GM15510 (cell line): ENCODE measurements around the gene TARM1.
A peak's percentile ranks its signal among the peaks of the same experiment; 100 is the strongest.

Experiments
- POLR2A ChIP-seq: IDR thresholded peaks from 3 replicates; pipeline ENCODE4 v1.6.1; 2011; ENCODE audit warnings: borderline replicate concordance; ENCODE audit not compliant: insufficient read length; ENCODE audit errors: extremely low read depth

The TARM1 gene

DNA sequence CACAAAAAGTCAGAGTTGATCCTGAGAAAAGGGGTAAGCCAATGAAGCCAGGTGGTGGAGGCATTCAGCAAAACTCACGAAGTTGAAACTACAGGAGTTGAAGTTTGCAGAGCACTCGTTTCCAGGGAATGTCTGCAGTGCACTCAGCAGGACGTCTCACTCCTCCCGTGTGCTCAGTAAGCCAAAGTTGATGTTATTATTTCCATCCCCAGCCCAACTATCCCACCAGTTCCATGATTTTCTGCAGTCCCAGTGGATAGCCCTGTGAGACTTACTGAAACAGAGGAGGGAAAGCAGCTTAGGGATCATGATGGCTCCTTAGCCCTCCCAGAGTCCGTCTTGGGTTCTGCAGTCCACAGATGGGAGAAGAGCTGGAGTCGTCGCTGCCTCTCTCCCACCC is at the start of gene TARM1:
Gene TARM1 (minus strand): TSS at position 334 of the 400 bp plus-strand sequence. CDS start 25 bp downstream, at position 309.
- TF ChIP-seq POLR2A, result no peak

DNA sequence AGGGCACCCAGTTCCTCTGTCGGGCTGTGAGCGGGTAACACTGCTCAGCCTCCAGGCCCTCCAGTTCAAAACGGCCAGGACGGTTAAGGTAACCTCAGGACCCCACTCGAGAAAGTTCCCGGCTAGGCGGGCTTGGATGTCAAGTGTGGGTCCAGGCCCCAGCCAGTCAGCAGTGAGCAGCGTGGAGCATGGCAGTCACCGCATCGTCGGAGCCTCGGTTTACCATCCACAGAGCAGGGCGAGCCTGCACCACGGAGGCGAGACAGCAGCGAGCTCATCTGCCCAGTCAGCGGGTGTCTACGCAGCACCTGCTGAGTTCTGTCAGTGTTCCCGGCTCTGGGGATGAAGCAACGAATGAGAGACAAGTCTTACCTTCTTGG is 48.4 kb upstream of the TARM1 start:
- no peak for TF ChIP-seq POLR2A

DNA sequence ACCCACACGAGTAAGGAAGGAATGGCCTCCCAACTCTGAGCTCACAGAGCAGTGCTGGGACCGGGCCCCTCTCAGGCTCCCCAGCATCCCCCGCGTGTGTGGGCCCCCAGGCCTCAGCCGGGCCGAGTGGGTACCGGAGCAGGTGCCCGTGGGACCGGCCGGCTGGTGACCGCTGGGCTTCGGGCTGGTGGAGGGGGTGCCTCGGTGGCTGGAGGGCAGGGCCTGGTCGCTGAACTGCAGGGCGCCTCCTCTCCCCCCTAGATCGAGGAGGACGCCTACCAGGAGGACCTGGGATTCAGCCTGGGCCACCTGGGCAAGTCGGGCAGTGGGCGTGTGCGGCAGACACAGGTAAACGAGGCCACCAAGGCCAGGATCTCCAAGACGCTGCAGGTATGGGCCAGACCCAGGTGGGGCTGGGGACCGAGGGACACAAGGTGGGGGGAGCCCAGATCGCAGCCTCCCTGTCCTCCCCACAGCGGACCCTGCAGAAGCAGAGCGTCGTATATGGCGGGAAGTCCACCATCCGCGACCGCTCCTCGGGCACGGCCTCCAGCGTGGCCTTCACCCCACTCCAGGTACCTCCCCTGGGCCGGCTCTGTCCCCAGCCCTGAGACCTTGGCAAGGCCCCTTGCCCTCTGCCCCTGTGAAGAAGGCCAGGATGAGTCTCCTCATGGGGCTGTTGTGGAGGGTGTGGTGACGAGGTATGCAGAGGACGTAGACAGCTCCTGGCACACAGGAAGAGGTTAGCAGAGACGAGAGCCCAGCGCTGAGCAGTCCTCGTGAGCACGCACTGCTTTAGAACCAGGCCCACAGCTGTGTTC is 47.8 kb upstream of the TARM1 start:
- no peak for TF ChIP-seq POLR2A

DNA sequence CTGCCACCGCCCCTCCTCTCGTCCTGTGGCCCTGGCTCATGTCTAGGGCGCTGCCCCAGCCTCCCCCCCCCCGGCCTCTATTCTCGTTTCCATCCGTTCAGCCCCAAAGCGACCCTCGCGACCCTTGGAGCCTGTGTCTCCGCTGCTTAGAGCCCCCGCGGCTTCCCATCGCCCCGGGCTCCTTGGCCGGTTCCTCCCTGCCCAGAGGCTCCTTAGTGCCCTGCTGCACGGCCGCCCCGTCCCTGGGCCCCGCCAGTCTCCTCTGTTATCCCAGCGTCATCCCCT is 47.2 kb upstream of the TARM1 start:
- no peak for TF ChIP-seq POLR2A

DNA sequence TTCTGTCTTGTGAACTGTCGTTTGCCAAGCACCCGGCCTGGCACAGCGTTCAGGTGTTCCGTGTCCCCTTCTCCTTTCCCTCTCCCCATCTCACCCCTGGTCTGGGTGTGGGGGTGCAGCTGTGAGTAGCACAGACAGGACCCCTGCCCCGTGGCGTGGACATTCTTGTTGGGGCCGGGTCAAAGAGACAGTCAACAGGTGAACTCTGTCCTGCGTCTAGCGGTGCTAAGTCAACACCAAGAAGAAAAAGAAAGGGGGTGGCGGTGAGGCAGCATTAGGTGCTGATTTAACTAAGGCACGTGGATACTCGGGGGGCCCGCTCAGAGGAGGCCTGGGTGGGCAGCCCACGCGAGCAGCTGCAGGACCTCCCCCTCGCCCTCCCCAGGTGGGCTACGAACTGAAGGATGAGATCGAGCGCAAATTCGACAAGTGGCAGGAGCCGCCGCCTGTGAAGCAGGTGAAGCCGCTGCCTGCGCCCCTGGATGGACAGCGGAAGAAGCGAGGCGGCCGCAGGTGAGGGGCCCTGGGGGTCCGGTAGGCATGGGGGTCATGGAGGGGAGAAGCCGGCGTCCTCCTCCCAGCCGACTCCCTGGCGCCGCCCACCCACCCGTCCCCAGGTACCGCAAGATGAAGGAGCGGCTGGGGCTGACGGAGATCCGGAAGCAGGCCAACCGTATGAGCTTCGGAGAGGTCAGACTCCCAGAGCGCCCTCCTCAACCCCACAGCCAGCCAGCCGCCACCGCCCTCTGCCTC is 46.7 kb upstream of the TARM1 start:
- TF ChIP-seq POLR2A, result no peak

DNA sequence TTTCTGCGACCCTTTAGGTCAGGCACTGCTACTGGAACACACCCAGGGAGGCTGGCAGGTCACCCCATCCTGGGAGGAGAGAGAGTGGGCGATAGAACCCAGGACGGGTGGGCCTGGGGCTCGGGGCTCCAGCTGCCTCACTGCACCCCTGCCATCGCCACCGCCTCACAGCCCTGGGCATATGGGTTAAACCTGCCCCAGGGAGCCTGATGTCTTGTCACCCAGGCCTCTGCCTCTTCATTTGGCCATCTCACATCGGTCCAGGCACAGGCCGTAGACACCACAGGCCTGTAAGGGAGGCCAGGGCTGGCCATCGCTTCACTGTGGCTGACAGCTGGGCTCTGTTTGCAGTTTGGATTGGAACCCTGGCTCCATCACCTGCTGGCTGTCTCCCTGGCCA is 44.5 kb upstream of the TARM1 start:
- no peak for TF ChIP-seq POLR2A

DNA sequence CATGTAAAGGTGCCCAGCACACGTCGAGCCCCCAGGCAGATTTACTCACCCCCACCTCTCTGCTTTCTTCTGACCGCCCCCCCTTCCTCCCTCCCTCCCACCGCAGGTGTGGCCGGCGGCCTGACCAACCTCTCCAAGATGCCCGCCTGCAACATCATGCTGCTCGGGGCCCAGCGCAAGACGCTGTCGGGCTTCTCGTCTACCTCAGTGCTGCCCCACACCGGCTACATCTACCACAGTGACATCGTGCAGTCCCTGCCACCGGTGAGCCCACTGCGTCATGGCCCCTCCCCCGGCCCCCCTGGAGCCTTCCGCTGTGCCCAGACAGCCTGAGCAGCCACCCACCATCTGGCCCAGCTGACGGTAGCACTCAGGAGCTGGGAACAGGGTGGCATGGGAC is 43.2 kb upstream of the TARM1 start:
- TF ChIP-seq POLR2A, result no peak

DNA sequence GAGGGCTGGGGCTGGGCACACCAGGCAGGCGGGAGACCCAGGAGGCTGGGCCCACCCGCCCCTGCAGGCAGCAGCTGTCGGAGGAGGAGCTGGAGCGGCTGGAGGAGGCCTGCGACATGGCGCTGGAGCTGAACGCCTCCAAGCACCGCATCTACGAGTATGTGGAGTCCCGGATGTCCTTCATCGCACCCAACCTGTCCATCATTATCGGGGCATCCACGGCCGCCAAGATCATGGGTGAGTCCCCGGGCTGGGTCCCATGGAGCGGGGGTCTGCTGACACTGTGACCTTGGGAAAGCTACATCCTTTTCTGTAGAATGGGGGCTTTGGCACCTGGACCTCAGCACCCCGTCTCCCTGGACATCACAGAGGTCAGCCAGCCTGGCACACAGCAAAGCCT is 42.5 kb upstream of the TARM1 start:
- no peak for TF ChIP-seq POLR2A

DNA sequence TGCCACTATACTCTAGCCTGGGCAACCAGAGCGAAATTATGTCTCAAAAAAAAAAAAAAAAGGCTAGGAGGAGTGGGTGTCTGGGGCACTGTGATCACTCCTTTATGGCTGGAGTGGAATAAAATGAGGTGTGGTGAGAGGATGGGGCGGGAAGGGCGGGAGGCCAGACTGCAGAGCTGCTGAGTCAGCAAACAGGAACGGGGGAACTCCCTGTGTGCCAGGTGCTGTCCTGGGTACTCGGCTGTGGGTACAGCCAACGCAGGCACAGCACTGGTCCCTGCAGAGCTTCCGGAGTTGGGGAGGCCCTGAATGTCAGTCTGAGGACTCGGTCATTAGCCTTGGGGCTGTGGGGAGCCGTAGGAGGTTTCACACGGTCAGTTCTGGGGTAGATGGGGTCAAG is 40.1 kb upstream of the TARM1 start:
- TF ChIP-seq POLR2A, result no peak

DNA sequence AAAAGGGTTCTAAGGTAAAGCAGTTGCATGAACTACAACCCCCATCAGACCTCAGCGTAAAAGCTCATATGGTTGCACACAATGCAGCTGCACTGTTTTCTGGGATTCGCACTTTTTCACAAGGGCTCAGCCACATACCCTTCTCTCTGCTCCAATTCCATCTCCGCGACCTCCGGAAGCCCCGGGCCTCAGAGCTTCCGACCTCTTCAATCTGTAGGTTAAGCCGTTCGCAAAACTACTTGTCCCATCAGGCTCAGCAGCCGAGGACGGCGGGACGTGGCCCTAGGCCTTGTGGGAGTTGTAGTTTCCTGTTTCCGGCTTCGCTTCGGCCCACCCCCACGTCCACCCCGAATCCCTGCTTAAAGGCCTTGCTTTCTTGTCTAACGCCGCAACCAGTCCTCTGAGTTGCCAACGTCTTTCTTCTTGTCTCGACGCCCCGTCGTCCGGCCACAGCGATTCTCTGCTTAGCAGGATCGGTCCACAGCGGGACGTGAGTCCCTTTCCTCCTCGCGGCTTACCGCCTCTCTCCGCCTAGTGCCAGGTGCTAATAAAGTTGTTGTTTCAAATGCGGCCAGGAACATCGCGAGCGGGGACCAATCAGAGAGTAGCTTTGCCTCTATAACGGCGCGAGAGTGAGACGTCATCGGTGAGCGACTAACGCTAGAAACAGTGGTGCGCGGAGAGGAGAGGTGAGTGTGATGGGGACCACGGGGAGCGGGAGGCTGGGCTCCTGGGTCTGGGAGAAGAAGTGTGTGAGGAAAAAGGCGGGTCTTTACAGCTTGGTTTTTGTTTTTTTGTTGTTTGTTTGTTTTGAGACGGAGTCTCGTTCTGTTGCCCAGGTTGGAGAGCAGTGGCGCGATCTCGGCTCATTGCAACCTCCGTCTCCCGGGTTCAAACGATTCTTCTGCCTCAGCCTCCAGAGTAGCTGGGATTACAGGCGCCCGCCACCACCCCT is 34.2 kb upstream of the TARM1 start, which contains the start of the genes PRPF31 and TFPT:
Gene PRPF31 (plus strand): TSS at position 646 of the 955 bp plus-strand sequence. CDS start 2,525 bp downstream, outside the sequence.
Gene TFPT (minus strand): TSS at position 549 of the 955 bp plus-strand sequence. CDS start 388 bp downstream, at position 161.
- peak; percentile 71 for TF ChIP-seq POLR2A

DNA sequence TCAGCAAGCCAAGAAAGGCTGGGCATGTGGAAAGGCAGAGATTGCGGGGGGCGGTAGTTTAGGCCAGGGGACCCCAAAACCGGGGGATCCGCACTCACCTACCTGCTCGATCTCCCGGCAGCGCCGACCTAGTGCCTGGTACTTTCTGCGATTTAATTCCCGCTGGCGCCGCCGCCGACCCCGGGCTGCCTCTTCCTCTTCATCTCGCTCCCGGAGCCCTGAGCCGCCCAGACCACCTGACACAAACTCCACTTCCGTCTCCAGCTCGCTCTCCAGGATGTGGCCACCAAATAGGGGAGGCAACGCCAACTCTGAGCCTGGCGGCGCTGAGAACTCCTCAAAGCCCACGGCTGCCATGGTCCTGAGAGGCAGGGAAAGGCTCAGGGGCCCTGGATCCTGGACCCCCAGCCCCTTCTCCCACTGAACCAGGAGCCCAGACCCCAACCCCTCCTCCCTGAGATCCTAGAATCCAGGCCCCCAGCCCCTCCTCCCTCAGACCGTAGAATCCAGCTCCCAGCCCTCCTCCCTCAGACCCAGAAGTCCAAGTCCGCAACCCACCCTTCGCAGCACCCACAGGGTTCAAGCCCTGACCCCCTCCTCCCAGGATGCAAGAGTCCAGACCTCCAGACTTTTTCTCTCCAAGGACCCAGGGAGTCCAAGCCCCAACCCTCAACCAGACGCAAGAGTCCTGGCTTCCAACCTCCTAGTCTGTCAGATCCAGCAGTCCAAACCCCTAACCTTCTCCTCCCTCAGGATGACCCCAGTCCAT is 33.4 kb upstream of the TARM1 start:
- peak; percentile 36 for TF ChIP-seq POLR2A

DNA sequence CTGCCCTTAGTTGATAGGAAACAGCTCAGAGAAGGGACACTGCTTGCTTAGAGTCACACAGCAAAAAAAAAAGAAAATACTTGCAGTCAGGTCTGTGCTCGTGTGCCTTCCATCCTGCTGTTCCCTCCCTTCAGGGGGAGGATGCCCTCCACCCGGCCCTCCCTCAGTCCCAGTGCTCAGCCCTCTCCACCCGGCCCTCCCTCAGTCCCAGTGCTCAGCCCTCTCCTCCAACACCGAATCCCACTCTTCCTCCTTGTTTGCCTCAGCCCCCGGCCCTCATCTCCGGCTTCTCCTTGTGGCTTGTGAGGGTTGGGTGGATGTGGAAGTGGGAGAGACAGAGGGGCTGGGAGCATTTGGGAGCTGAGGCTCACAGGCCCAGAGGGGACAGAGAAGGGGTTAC is 28.5 kb upstream of the TARM1 start:
- no peak for TF ChIP-seq POLR2A

DNA sequence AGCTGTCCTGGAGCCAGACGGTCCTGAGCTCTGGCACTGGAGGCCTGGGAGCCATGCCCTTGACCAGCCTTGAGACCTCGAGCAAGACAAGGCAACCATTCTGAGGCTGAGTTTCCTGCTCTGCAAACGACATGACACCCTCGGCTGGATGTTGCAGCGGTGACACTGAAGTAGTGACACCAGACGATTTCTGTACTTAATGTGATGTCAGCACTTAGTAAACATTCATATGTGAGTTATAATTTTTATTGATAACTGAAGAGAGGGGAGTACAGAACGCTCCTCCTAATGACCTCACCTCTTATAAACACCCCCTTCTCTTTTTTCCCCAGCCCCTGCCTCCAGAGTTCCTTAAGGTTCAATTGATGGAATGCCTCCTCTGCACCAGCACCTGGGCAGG is 27.3 kb upstream of the TARM1 start:
- no peak for TF ChIP-seq POLR2A

DNA sequence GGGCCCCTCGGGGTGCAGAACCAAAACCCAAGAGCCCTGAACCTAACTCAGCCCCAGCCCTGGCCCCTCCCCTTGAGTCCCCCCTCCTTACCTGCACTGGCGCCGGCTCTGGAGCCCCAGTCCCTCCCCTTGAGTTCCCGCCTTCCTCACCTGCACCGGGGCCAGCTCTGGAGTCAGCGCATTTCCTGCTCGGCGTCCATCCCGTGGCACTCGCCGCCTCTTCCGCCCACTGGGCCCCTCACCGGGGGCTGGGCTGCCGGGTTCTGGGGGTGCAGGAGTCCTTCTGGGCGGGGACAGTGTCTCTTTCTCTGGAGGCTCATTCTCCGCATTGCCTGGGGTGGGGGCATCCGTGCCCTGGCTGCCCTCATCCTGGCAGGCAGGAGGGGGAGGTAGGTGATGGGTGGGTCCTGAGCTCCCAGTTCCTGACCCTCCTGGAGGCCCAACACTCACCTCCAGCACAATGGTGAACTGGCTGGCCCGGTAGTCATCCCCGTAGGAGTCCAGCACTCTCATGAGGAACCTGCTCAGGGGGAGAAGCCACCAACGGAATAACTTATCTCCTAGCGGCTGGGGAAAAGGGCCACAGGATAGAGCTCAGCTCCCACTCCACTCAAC is 26.8 kb upstream of the TARM1 start:
- no peak for TF ChIP-seq POLR2A
